SK-N-SH (cell line): ENCODE results near the gene RAPGEF4. TPM values are rescaled to one million over a fixed set of nuclear protein-coding genes. Genes with fewer than 3 reads are reported as not detected.

Experiments used
- CTCF ChIA-PET: fragments of 300-600, 350-600 bp; formaldehyde crosslinking; extraction: SDS; loops from one replicate; lab custom pipeline; 2021; lab: Yijun Ruan, JAX
- POLR2A ChIA-PET: fragments of 350-600 bp; sonication (Branson Sonifier 250); formaldehyde crosslinking; extraction: SDS; loops from one replicate; lab custom pipeline; 2020; ENCODE audit warnings: antibody characterized with exemption, inconsistent platforms; lab: Yijun Ruan, JAX
- DNase-seq: peaks from one replicate; pipeline ENCODE4 v3.0.0; 2012
- H2AFZ ChIP-seq: fragments of 200-600 bp; sonication (generic); 2 replicates; pipeline ENCODE4 v1.8.1; 2016; ENCODE audit warnings: antibody characterized with exemption, mild to moderate bottlenecking, low read depth
- H3F3A ChIP-seq: fragments of 200-600 bp; sonication (generic); replicated peaks from 2 replicates; pipeline ENCODE3; 2016; ENCODE audit warnings: antibody characterized with exemption, mild to moderate bottlenecking; ENCODE audit not compliant: insufficient read depth
- H3K27ac ChIP-seq, 2 experiments: fragments of 200-500 bp in 1 of 2; fragments of 200-600 bp in 1 of 2; sonication (Bioruptor generic) in 1 of 2; sonication (generic), shearing (Covaris generic) in 1 of 2; 2 replicates each; pipeline versions ENCODE4 v1.5.1 to v1.6.1; 2014 to 2016; ENCODE audit warnings: low read depth in 2 of 2, inconsistent platforms in 1 of 2, low read length in 1 of 2, mild to moderate bottlenecking in 1 of 2, mixed read lengths in 1 of 2
- H3K27me3 ChIP-seq: fragments of 200-600 bp; sonication (generic), shearing (Covaris generic); 2 replicates; pipeline ENCODE4 v1.6.1; 2016; ENCODE audit warnings: mixed run types; ENCODE audit not compliant: insufficient read depth
- H3K36me3 ChIP-seq, 2 experiments: fragments of 200-500 bp in 1 of 2; fragments of 200-600 bp in 1 of 2; sonication (Bioruptor generic) in 1 of 2; sonication (generic) in 1 of 2; replicated peaks in 1 of 2; 2 replicates each; pipeline versions ENCODE3 to v1.5.1; 2014 to 2016; ENCODE audit warnings: low read length in 1 of 2, mild to moderate bottlenecking in 1 of 2; ENCODE audit not compliant: insufficient read depth in 2 of 2, control insufficient read depth in 1 of 2
- H3K4me1 ChIP-seq, 2 experiments: fragments of 200-500 bp in 1 of 2; fragments of 200-600 bp in 1 of 2; sonication (Bioruptor generic) in 1 of 2; sonication (generic), shearing (Covaris generic) in 1 of 2; 2 replicates each; pipeline versions ENCODE4 v1.5.1 to v1.6.1; 2014 to 2016; ENCODE audit warnings: low read depth in 1 of 2, low read length in 1 of 2, mixed run types in 1 of 2; ENCODE audit not compliant: insufficient read depth in 2 of 2, control insufficient read depth in 1 of 2
- H3K4me2 ChIP-seq: fragments of 200-600 bp; sonication (generic), shearing (Covaris generic); 2 replicates; pipeline ENCODE4 v1.6.1; 2017; ENCODE audit warnings: mixed run types
- H3K4me3 ChIP-seq, 2 experiments: fragments of 200-500 bp in 1 of 2; fragments of 200-600 bp in 1 of 2; sonication (Bioruptor generic) in 1 of 2; sonication (generic), shearing (Covaris generic) in 1 of 2; 2 replicates each; pipeline versions ENCODE4 v1.5.1 to v1.8.1; 2014 to 2016; ENCODE audit warnings: low read depth in 2 of 2, inconsistent platforms in 1 of 2, low read length in 1 of 2, mild to moderate bottlenecking in 1 of 2, mixed read lengths in 1 of 2, moderate library complexity in 1 of 2
- H3K79me2 ChIP-seq: fragments of 200-600 bp; sonication (generic); 2 replicates; pipeline ENCODE4 v1.8.1; 2017; ENCODE audit warnings: mild to moderate bottlenecking; ENCODE audit not compliant: insufficient read depth
- H3K9ac ChIP-seq: fragments of 200-600 bp; sonication (generic); 2 replicates; pipeline ENCODE4 v1.6.1; 2017; ENCODE audit warnings: mixed run types
- H3K9me2 ChIP-seq: fragments of 200-600 bp; sonication (generic); 2 replicates; pipeline ENCODE4 v1.6.1; 2017; ENCODE audit warnings: mixed run types
- H3K9me3 ChIP-seq: fragments of 200-600 bp; sonication (generic); 2 replicates; pipeline ENCODE4 v1.6.1; 2017; ENCODE audit warnings: mixed run types, mild to moderate bottlenecking, moderate library complexity
- H4K20me1 ChIP-seq: fragments of 200-600 bp; sonication (generic); 2 replicates; pipeline ENCODE4 v1.6.1; 2017; ENCODE audit warnings: mild to moderate bottlenecking, mixed run types; ENCODE audit not compliant: insufficient read depth
- ELF1 ChIP-seq: IDR thresholded peaks from 2 replicates; pipeline ENCODE4 v1.4.0; 2012
- EZH2phosphoT487 ChIP-seq: fragments of 200-600 bp; sonication (generic); IDR thresholded peaks from 2 replicates; pipeline ENCODE4 v1.6.1; 2017; ENCODE audit warnings: low read depth, mixed run types, mild to moderate bottlenecking, antibody characterized with exemption, moderate library complexity, borderline replicate concordance
- FOXJ3 ChIP-seq: sonication (generic); formaldehyde crosslinking; IDR thresholded peaks from 2 replicates; pipeline ENCODE4 v1.5.1; 2020; ENCODE audit warnings: mild to moderate bottlenecking, missing genetic modification reagents
- FOXM1 ChIP-seq: IDR thresholded peaks from 2 replicates; pipeline ENCODE4 v1.4.0; 2012; ENCODE audit warnings: low read depth, mild to moderate bottlenecking
- GATA2 ChIP-seq: sonication (generic); formaldehyde crosslinking; IDR thresholded peaks from 2 replicates; pipeline ENCODE4 v1.5.0; 2020; ENCODE audit warnings: mild to moderate bottlenecking, missing genetic modification reagents
- IRF3 ChIP-seq: fragments of 150-350 bp; IDR thresholded peaks from 2 replicates; pipeline ENCODE4 v1.6.1; 2016; ENCODE audit warnings: mild to moderate bottlenecking, low read depth, low read length
- JUND ChIP-seq: IDR thresholded peaks from 2 replicates; pipeline ENCODE4 v1.4.0; 2012
- MAX ChIP-seq: IDR thresholded peaks from 2 replicates; pipeline ENCODE4 v1.4.0; 2012; ENCODE audit warnings: low read depth
- MEF2A ChIP-seq: IDR thresholded peaks from 2 replicates; pipeline ENCODE4 v1.4.0; 2012; ENCODE audit warnings: low read depth, borderline replicate concordance
- MXI1 ChIP-seq: IDR thresholded peaks from 2 replicates; pipeline ENCODE4 v1.6.1; 2012; ENCODE audit warnings: mild to moderate bottlenecking, low read depth, low read length, improper control_type of control experiment
- NRF1 ChIP-seq: IDR thresholded peaks from 2 replicates; pipeline ENCODE4 v1.6.1; 2012; ENCODE audit warnings: low read depth, mild to moderate bottlenecking, low read length
- PBX3 ChIP-seq: IDR thresholded peaks from 2 replicates; pipeline ENCODE4; 2012
- POLR2AphosphoS5 ChIP-seq: IDR thresholded peaks from 2 replicates; pipeline ENCODE4 v1.6.1; 2012; ENCODE audit warnings: low read depth, low read length
- RFX5 ChIP-seq: IDR thresholded peaks from 2 replicates; pipeline ENCODE4 v1.6.1; 2012; ENCODE audit warnings: mild to moderate bottlenecking, improper control_type of control experiment, low read length
- TCF12 ChIP-seq: IDR thresholded peaks from 2 replicates; pipeline ENCODE4 v1.4.0; 2012
- USF1 ChIP-seq: IDR thresholded peaks from 2 replicates; pipeline ENCODE4 v1.4.0; 2012; ENCODE audit warnings: low read depth, borderline replicate concordance
- ZBTB33 ChIP-seq: IDR thresholded peaks from 2 replicates; pipeline ENCODE4 v1.4.0; 2012; ENCODE audit warnings: low read depth, borderline replicate concordance
- WGBS: methylation state at CpG from one replicate; pipeline ENCODE4 v1.1.6; 2017; ENCODE audit warnings: low lambda C conversion rate; 5-methylcytosine and 5-hydroxymethylcytosine counted together
- polyA plus RNA-seq, 3 experiments: library from polyadenylated mRNA; depleted of rRNA; stranded (reverse); fragments of >200 nt; gene quantifications; 2 replicates each; pipeline ENCODE4 v1.2.3, GENCODE V29; 2012

The RAPGEF4 gene
- polyA plus RNA-seq, 1 of the 3 experiments (the other 2 are of a cell fraction), result 0.30 TPM

- no peak for DNase-seq
- no peaks in the 10 kb centered on the region for H3K9me2 ChIP-seq
- H3K27me3 ChIP-seq, result no peaks in the 10 kb centered on the region
- no peak overlapping the region for H3K4me3 ChIP-seq
- WGBS, result 70% methylated on average over 6 of the region's 6 CpGs
- CTCF ChIA-PET, result interaction anchor here (0.8 to 3.9 kb wide), 7 partner anchors 8 to 261 kb away, joined by 3 to 13 read pairs (median 3); no protein-coding TSS in a partner anchor
- no peak overlapping the region for H3K4me2 ChIP-seq
- H3K27ac ChIP-seq, result no peak overlapping the region
- no peak overlapping the region for H3K9ac ChIP-seq
- no peaks in the 10 kb centered on the region for H3F3A ChIP-seq
- no peaks in the 10 kb centered on the region for H4K20me1 ChIP-seq
- no peaks in the 10 kb centered on the region for H3K36me3 ChIP-seq
- no peaks in the 10 kb centered on the region for H3K9me3 ChIP-seq
- TF ChIP-seq IRF3, result no peak
- TF ChIP-seq FOXM1, result no peak
- TF ChIP-seq NRF1, result no peak
- TF ChIP-seq USF1, result no peak
- TF ChIP-seq JUND, result no peak
- no peak for TF ChIP-seq RFX5
- TF ChIP-seq PBX3, result no peak
- TF ChIP-seq EZH2phosphoT487, result no peak
- no peak for TF ChIP-seq TCF12
- TF ChIP-seq POLR2AphosphoS5, result no peak
- TF ChIP-seq FOXJ3, result no peak
- no peak for TF ChIP-seq MEF2A
- TF ChIP-seq, all 33 proteins: peak for 0
- POLR2A ChIA-PET, result no interaction called here
- Histone ChIP-seq H3K4me1 (no peaks in the 10 kb centered on the region; a peak in 1 of 4 replicates), H3K79me2 (no peaks in the 10 kb centered on the region), H2AFZ (no peak overlapping the region)
Observed at GRCh38 chr2:173017646-173018420, 282.2 kb downstream of the RAPGEF4 start.

GRCh38 chr2:173019755-173020154 is 284.1 kb downstream of the RAPGEF4 start:
- no peaks in the 10 kb centered on the region for H3K27me3 ChIP-seq
- DNase-seq, result no peak
- H3K27ac ChIP-seq, result no peak overlapping the region
- H3K36me3 ChIP-seq, result no peaks in the 10 kb centered on the region
- TF ChIP-seq ELF1 (no peak), TCF12 (no peak), MXI1 (no peak), RFX5 (no peak), JUND (no peak), GATA2 (CRISPR knock-in tag) (no peak), ZBTB33 (no peak), MAX (no peak)
- TF ChIP-seq, all 33 proteins: peak for 0
- Histone ChIP-seq H3K4me3 (no peak overlapping the region), H4K20me1 (no peaks in the 10 kb centered on the region), H3K4me2 (no peak overlapping the region), H3K4me1 (no peaks in the 10 kb centered on the region; a peak in 1 of 4 replicates), H3K9me3 (no peaks in the 10 kb centered on the region), H2AFZ (no peak overlapping the region), H3K9me2 (no peaks in the 10 kb centered on the region), H3K79me2 (no peaks in the 10 kb centered on the region), H3F3A (no peaks in the 10 kb centered on the region), H3K9ac (no peak overlapping the region)
- POLR2A ChIA-PET, result no interaction called here
- CTCF ChIA-PET, result interaction anchor here (0.9 to 1.8 kb wide), 6 partner anchors 8 to 548 kb away, joined by 3 to 8 read pairs (median 4); no protein-coding TSS in a partner anchor
